Mesenchymal stem cell (in vitro differentiated cells and primary cell): ENCODE measurements around the gene WDR83.

ENCODE experiments used
- DNase-seq: peaks from one replicate; pipeline ENCODE4 v3.0.0-alpha.2; 2013
- H2AFZ ChIP-seq: one replicate; pipeline ENCODE4 v1.6.1; 2013; ENCODE audit warnings: low read depth, mild to moderate bottlenecking, control low read depth, inconsistent platforms, low read length, moderate library complexity
- H2AK5ac ChIP-seq: 2 replicates; pipeline ENCODE4 v1.6.1; 2013; ENCODE audit warnings: low read length, moderate library complexity, mild to moderate bottlenecking, inconsistent platforms; ENCODE audit not compliant: severe bottlenecking
- H2BK120ac ChIP-seq: one replicate; pipeline ENCODE4 v1.6.1; 2013; ENCODE audit warnings: low read depth, mild to moderate bottlenecking, inconsistent platforms, low read length, moderate library complexity
- H2BK12ac ChIP-seq, 2 experiments: one replicate each; pipeline ENCODE4 v1.6.1; 2013; ENCODE audit warnings: inconsistent platforms in 2 of 2, low read length in 2 of 2, mild to moderate bottlenecking in 2 of 2, moderate library complexity in 2 of 2, control low read depth in 1 of 2
- H2BK15ac ChIP-seq: one replicate; pipeline ENCODE4 v1.6.1; 2013; ENCODE audit warnings: mild to moderate bottlenecking, low read depth, inconsistent platforms; ENCODE audit not compliant: poor library complexity, severe bottlenecking
- H2BK5ac ChIP-seq: 2 replicates; pipeline ENCODE4 v1.6.1; 2013; ENCODE audit warnings: low read depth, mild to moderate bottlenecking, low read length, control low read depth, inconsistent platforms; ENCODE audit not compliant: poor library complexity, severe bottlenecking
- H3K14ac ChIP-seq, 2 experiments: one replicate each; pipeline ENCODE4 v1.6.1; 2013; ENCODE audit warnings: inconsistent platforms in 2 of 2, low read length in 2 of 2, control low read depth in 1 of 2, mild to moderate bottlenecking in 1 of 2, moderate library complexity in 1 of 2
- H3K18ac ChIP-seq, 2 experiments: one replicate each; pipeline ENCODE4 v1.6.1; 2013; ENCODE audit warnings: inconsistent platforms in 2 of 2, low read length in 2 of 2, control low read depth in 1 of 2, low read depth in 1 of 2, mild to moderate bottlenecking in 1 of 2
- H3K23ac ChIP-seq, 2 experiments: one replicate each; pipeline ENCODE4 v1.6.1; 2013; ENCODE audit warnings: inconsistent platforms in 2 of 2, low read length in 2 of 2, mild to moderate bottlenecking in 2 of 2, moderate library complexity in 2 of 2, control low read depth in 1 of 2
- H3K27ac ChIP-seq: 2 replicates; pipeline ENCODE4 v1.5.1; 2013; ENCODE audit warnings: mild to moderate bottlenecking, moderate library complexity, low read length, control low read depth, inconsistent platforms; ENCODE audit not compliant: poor library complexity, severe bottlenecking
- H3K27me3 ChIP-seq, 2 experiments: 2 replicates each; pipeline versions ENCODE4 v1.6.1 to v1.7.0; 2013; ENCODE audit warnings: low read length in 2 of 2, mild to moderate bottlenecking in 2 of 2, moderate library complexity in 2 of 2, control low read depth in 1 of 2, inconsistent platforms in 1 of 2; ENCODE audit not compliant: control insufficient read depth in 1 of 2, insufficient read depth in 1 of 2
- H3K36me3 ChIP-seq, 2 experiments: 2 replicates each; pipeline versions ENCODE4 v1.6.1 to v1.7.0; 2013; ENCODE audit warnings: low read length in 2 of 2, control low read depth in 1 of 2, inconsistent platforms in 1 of 2, low read depth in 1 of 2, mild to moderate bottlenecking in 1 of 2; ENCODE audit not compliant: insufficient read depth in 2 of 2, control insufficient read depth in 1 of 2
- H3K4ac ChIP-seq, 2 experiments: one replicate each; pipeline ENCODE4 v1.6.1; 2013; ENCODE audit warnings: inconsistent platforms in 2 of 2, low read length in 2 of 2, mild to moderate bottlenecking in 2 of 2, moderate library complexity in 2 of 2, control low read depth in 1 of 2, low read depth in 1 of 2
- H3K4me1 ChIP-seq: 2 replicates; pipeline ENCODE4 v1.6.1; 2013; ENCODE audit warnings: low read depth, low read length, control low read depth; ENCODE audit not compliant: control insufficient read depth, insufficient read depth
- H3K4me2 ChIP-seq: 2 replicates; pipeline ENCODE4 v1.6.1; 2013; ENCODE audit warnings: low read length, mild to moderate bottlenecking, inconsistent platforms; ENCODE audit not compliant: poor library complexity, severe bottlenecking
- H3K4me3 ChIP-seq, 2 experiments: 2 replicates each; pipeline versions ENCODE4 v1.5.1 to v1.7.0; 2013; ENCODE audit warnings: low read length in 2 of 2, mild to moderate bottlenecking in 2 of 2, control low read depth in 1 of 2, low read depth in 1 of 2; ENCODE audit not compliant: insufficient read depth in 1 of 2
- H3K79me1 ChIP-seq: replicated peaks from 2 replicates; pipeline ENCODE4 v1.6.1; 2013; ENCODE audit warnings: mild to moderate bottlenecking, control low read depth, low read length, inconsistent platforms; ENCODE audit not compliant: poor library complexity, severe bottlenecking
- H3K9ac ChIP-seq: 2 replicates; pipeline ENCODE4 v1.7.0; 2013; ENCODE audit warnings: mild to moderate bottlenecking, low read length, moderate library complexity
- H3K9me3 ChIP-seq: 2 replicates; pipeline ENCODE4 v1.7.0; 2013; ENCODE audit warnings: mild to moderate bottlenecking, low read length; ENCODE audit not compliant: control insufficient read depth
- H4K8ac ChIP-seq: one replicate; pipeline ENCODE4 v1.6.1; 2013; ENCODE audit warnings: inconsistent platforms, mild to moderate bottlenecking, low read length, moderate library complexity
- H4K91ac ChIP-seq: one replicate; pipeline ENCODE4 v1.6.1; 2013; ENCODE audit warnings: mild to moderate bottlenecking, low read length, inconsistent platforms
- WGBS: methylation state at CpG from one replicate; pipeline ENCODE4 v1.1.7; 2013; ENCODE audit warnings: mixed read lengths; 5-methylcytosine and 5-hydroxymethylcytosine counted together

Gene WDR83

DNA sequence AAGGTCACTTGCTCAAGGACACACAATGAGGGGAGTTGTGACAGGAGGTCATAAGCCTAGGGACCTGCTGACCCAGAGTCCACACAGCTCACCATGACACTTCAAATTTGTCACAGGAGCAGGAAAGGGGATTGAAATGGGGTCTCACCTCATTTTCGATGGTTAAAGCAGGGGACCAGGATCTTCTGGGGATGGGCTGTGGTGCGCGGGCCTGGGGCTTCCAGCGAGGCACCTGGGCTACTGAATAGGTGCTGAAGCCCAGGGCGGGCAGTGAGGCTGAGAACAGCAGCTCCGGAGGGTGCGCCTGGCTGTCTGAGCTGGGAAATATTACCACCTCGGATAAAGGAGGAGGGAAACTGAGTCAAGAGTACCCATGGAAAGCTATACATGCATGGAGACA, 11.1 kb upstream of the WDR83 start:
- Histone ChIP-seq H3K18ac (no peak overlapping the region), H3K27me3 (no peaks in the 10 kb centered on the region), H3K23ac (no peak overlapping the region)

DNA sequence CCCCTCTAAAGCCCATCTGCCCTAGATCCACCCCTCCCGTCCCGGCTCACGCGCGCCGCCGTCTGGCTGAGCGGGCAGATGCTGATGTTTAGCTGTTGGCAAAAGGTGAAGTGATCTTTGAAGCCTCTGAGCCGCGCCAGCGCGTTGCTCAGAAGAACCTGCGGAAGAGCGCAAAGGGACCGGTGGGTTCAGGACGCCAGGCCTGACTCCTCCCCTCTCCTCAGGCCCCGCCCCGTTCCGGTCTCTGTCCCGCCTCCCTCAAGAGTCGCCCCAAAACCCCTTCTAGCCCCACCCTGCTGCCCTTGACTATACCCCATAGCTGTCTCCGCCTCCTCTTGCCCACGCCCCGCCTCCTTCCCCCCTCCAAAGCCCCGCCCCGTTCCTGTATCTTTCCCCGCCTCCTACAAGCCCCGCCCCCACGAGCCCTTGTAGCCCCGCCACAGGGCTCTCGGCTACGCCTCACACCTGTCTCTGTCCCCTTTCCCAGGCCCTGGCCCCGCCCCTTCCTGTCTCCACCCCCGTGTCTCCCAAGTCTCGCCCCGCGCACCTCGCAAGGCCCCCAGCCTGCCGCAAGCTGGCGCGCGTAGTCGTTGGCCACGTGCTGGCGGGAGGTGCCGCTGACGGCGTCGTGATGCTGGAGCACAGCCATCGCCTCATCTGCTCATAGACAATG, 9.6 kb upstream of the WDR83 start:
- Histone ChIP-seq H4K8ac (peak overlapping the region; percentile 49), H3K18ac (no peak overlapping the region), H2AFZ (no peak overlapping the region), H3K4ac (no peak overlapping the region), H3K14ac (no peak overlapping the region), H3K4me2 (no peak overlapping the region), H3K9me3 (no peaks in the 10 kb centered on the region), H3K36me3 (peaks cover 53 to 76% of the 10 kb centered on the region in 2 experiments), H2BK12ac (no peak overlapping the region), H3K4me1 (no peaks in the 10 kb centered on the region), H2BK5ac (no peak overlapping the region), H3K27ac (no peak overlapping the region), H2AK5ac (no peak overlapping the region), H3K27me3 (no peaks in the 10 kb centered on the region), H3K79me1 (peaks cover 6% of the 10 kb centered on the region), H4K91ac (peak overlapping the region; percentile 83), H3K4me3 (no peak overlapping the region), H3K9ac (no peak overlapping the region), H3K23ac (no peak overlapping the region), H2BK15ac (no peak overlapping the region), H2BK120ac (no peak overlapping the region)
- WGBS, result 88% methylated on average over 50 of the region's 50 CpGs
- no peak for DNase-seq

More for the DNA sequence above, 11.1 kb upstream of the WDR83 start:
- H3K9ac ChIP-seq, result no peak overlapping the region
- 97% methylated on average over 8 of the region's 8 CpGs for WGBS
- no peak overlapping the region for H3K14ac ChIP-seq
- no peak overlapping the region for H2BK5ac ChIP-seq
- H3K36me3 ChIP-seq, result peaks cover 50 to 66% of the 10 kb centered on the region in 2 experiments
- no peak overlapping the region for H3K4me2 ChIP-seq
- no peaks in the 10 kb centered on the region for H3K9me3 ChIP-seq
- H3K4me3 ChIP-seq, result no peak overlapping the region
- no peak overlapping the region for H2BK12ac ChIP-seq
- no peak overlapping the region for H4K91ac ChIP-seq
- H2AFZ ChIP-seq, result no peak overlapping the region
- H2BK120ac ChIP-seq, result no peak overlapping the region
- no peak overlapping the region for H4K8ac ChIP-seq
- no peak for DNase-seq
- H3K4me1 ChIP-seq, result no peaks in the 10 kb centered on the region
- H3K4ac ChIP-seq, result no peak overlapping the region
- no peak overlapping the region for H2AK5ac ChIP-seq
- no peak overlapping the region for H3K27ac ChIP-seq
- peaks cover 6% of the 10 kb centered on the region for H3K79me1 ChIP-seq
- H2BK15ac ChIP-seq, result no peak overlapping the region

DNA sequence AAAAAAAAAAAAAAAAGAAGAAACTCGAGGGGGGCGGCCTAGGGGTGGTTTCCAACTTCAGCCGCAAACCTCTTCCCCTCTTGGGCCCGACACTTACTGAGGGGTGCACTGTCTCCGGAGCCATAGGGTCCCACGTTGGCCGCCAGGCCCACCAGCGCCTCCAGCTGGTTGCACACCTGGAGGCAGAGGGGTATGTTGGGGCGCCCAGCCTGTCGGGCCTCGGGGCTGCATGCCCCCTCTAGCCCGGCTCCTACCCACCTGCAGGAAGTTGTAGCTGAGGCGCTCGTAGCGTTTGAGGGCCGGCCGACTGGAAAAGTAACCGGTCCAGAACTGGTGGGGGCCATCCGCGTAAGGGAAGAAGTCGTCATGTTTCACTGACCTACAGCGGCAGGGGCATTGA, 8.6 kb upstream of the WDR83 start:
- no peak overlapping the region for H3K4me2 ChIP-seq
- H2AK5ac ChIP-seq, result no peak overlapping the region
- no peak overlapping the region for H3K9ac ChIP-seq
- no peak overlapping the region for H3K18ac ChIP-seq
- no peaks in the 10 kb centered on the region for H3K4me1 ChIP-seq
- no peak overlapping the region for H2BK12ac ChIP-seq
- H4K8ac ChIP-seq, result no peak overlapping the region
- H3K79me1 ChIP-seq, result peaks cover 6% of the 10 kb centered on the region
- no peak overlapping the region for H2BK120ac ChIP-seq
- no peaks in the 10 kb centered on the region for H3K27me3 ChIP-seq
- 96% methylated on average over 21 of the region's 22 CpGs for WGBS
- no peak overlapping the region for H2AFZ ChIP-seq
- H3K14ac ChIP-seq, result no peak overlapping the region
- no peak overlapping the region for H3K4me3 ChIP-seq
- no peak overlapping the region for H4K91ac ChIP-seq
- no peak overlapping the region for H3K23ac ChIP-seq
- H3K9me3 ChIP-seq, result no peaks in the 10 kb centered on the region
- H2BK5ac ChIP-seq, result no peak overlapping the region
- DNase-seq, result no peak
- H2BK15ac ChIP-seq, result no peak overlapping the region
- peaks cover 52 to 81% of the 10 kb centered on the region in 2 experiments for H3K36me3 ChIP-seq
- no peak overlapping the region for H3K27ac ChIP-seq
- no peak overlapping the region for H3K4ac ChIP-seq

DNA sequence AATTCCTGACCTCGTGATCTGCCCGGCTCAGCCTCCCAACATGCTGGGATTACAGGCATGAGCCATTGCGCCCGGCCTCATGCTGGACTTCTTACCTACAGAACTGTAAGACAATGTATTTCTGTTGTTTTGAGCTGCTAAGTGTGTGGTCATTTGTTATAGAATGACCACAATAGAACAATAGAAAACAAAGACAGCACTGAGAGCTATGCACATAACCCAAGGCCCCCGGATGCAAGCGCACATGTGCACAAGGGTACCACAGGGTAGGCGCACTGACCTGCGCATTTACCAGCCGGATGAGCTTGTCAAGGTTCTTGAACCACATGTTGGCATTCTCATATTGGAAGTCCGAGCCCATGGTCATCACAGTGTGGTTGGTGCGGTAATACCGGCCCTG, 5.6 kb upstream of the WDR83 start:
- Histone ChIP-seq H2BK15ac (no peak overlapping the region), H3K79me1 (peaks cover 29% of the 10 kb centered on the region), H2AFZ (no peak overlapping the region), H3K27me3 (no peaks in the 10 kb centered on the region), H3K9ac (no peak overlapping the region), H3K4me1 (peaks cover 5% of the 10 kb centered on the region), H3K4ac (no peak overlapping the region), H2BK5ac (no peak overlapping the region), H3K14ac (no peak overlapping the region), H3K23ac (no peak overlapping the region), H4K91ac (peak overlapping the region; percentile 18), H2AK5ac (no peak overlapping the region), H3K4me3 (no peak overlapping the region), H2BK12ac (no peak overlapping the region), H3K36me3 (peaks cover 65 to 84% of the 10 kb centered on the region in 2 experiments), H3K4me2 (no peak overlapping the region), H3K9me3 (no peaks in the 10 kb centered on the region), H3K27ac (no peak overlapping the region), H4K8ac (no peak overlapping the region), H3K18ac (no peak overlapping the region), H2BK120ac (no peak overlapping the region)
- DNase-seq, result no peak
- 87% methylated on average over 10 of the region's 12 CpGs for whole genome bisulfite sequencing
